ENCODE results near the gene HDAC7.

- no peak for TF ChIP-seq POLR2A (IDR thresholded peaks at IDR 0.05)
- TF ChIP-seq, protein P1, sequence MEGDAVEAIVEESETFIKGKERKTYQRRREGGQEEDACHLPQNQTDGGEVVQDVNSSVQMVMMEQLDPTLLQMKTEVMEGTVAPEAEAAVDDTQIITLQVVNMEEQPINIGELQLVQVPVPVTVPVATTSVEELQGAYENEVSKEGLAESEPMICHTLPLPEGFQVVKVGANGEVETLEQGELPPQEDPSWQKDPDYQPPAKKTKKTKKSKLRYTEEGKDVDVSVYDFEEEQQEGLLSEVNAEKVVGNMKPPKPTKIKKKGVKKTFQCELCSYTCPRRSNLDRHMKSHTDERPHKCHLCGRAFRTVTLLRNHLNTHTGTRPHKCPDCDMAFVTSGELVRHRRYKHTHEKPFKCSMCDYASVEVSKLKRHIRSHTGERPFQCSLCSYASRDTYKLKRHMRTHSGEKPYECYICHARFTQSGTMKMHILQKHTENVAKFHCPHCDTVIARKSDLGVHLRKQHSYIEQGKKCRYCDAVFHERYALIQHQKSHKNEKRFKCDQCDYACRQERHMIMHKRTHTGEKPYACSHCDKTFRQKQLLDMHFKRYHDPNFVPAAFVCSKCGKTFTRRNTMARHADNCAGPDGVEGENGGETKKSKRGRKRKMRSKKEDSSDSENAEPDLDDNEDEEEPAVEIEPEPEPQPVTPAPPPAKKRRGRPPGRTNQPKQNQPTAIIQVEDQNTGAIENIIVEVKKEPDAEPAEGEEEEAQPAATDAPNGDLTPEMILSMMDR (IDR thresholded peaks at IDR 0.05), result no peak
Observed at GRCh38 chr12:47862167-47862750, 42.6 kb upstream of the HDAC7 start.
